GM13977 (cell line): Measurements from ENCODE around the gene PLSCR2.
"Not testable (repeated sequence)": the region's sequence is repeated elsewhere in the genome, so short reads cannot be mapped to it uniquely, and the experiment has no call there.

Experiments used
- DNase-seq: peaks from one replicate; pipeline ENCODE4 v3.0.0; 2012; ENCODE audit warnings: low spot score
- CTCF ChIP-seq: IDR thresholded peaks from 2 replicates; pipeline ENCODE4 v1.5.1; 2012; ENCODE audit warnings: mild to moderate bottlenecking, control low read depth; ENCODE audit not compliant: insufficient read depth; ENCODE audit errors: extremely low read depth, missing control alignments
- in situ Hi-C: fragments of 300-500 bp; cut with MboI; formaldehyde crosslinking; loops from one replicate; pipeline ENCODE4 v1.12.0; 2022; ENCODE audit warnings: low sequenced_read_pairs, low pct_unique_long_range_greater_than_20kb, mixed read lengths, inconsistent platforms; ENCODE audit not compliant: unreplicated experiment

Gene PLSCR2

DNA sequence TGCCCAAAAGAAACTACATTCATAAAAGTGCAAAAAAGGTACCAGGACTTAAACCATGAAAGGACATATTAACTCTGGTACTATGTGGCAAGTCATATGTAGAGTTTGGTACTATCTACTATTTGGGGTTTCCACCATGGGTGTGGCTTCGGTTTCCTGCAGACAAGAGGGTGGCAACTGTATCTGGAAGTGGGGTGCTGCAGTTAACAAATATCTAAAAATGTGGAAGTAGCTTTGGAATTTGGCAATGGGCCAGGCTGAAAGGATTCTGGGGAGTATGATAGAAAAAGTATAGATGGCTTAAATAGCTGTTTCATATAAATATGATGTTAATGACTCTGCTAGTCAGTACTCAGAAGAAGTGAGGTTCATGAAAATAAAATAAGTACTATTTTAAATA is 44.0 kb downstream of the PLSCR2 start:
- in situ Hi-C loops: no loop called here
- no peak for TF ChIP-seq CTCF
- DNase-seq: no peak

DNA sequence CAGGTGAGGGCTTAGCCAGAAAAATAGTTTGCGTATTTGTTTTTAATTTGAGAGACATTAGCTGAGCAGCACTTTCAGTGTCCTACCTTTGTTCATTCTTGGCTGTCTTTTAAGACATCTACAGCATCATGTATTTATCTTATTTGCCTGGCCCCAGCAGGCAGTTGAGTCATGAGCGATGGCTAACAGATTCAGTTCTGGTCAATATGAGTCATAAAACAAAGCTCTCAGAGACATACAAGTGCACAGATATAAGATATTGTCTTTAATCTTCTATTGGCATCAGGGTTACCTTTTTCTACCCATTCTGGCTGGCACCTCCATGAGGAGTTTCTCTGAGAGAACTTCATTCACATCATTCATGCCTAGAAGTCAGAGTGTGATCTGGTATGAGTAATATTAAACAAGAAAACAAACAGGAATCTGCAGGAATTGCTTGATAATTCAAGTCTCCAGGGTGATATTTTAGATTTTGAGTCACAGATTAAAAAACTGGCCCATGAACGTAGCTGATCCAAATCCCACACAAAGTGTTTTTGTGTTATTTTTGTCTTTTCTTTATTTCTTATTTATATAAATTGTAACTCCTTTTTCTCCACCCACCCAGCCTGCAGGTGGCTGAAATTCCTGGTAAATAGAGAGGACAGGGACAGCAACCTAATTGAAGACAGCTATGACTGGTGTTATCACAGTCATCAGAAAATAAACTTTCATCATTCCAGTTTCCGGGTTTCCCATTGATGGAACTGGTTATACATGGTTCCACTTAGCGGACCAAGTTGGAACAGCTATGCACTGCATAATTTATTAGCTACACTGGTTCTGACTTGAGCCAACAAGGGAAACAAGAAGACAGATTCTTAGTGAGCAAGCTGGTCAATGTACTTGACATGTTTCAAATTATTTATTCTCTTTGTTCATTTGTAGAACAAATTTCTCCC is 47.3 kb downstream of the PLSCR2 start:
- in situ Hi-C loops: no loop called here
- no peak for TF ChIP-seq CTCF
- no peak for DNase-seq

DNA sequence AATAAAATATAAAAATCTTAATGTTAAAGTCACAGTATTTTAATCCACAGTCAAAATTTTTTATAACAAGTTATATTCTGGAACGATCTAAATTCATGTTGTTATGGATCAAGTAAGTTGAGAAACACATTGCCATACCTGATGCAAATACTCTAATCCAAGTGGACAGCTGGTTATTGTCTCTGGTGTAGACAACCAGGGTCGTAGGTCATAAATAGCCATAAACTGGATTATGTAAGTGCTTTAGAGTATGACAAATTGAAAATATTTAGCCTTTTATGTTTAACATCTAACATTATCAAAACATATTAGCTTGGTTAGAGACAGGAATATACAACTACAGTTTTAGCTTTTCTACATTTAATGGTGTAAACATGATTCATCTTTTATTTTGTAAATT is 53.0 kb downstream of the PLSCR2 start:
- TF ChIP-seq CTCF: no peak
- DNase-seq: no peak
- in situ Hi-C loops: no loop called here

- in situ Hi-C loops: no loop called here
- no peak for DNase-seq
- no peak for TF ChIP-seq CTCF
These were observed 55.4 kb downstream of the PLSCR2 start for GRCh38 chr3:146414010-146414409.

- in situ Hi-C loops, DNase-seq: not testable (repeated sequence)
These were observed 56.6 kb downstream of the PLSCR2 start for GRCh38 chr3:146412711-146413110.

DNA sequence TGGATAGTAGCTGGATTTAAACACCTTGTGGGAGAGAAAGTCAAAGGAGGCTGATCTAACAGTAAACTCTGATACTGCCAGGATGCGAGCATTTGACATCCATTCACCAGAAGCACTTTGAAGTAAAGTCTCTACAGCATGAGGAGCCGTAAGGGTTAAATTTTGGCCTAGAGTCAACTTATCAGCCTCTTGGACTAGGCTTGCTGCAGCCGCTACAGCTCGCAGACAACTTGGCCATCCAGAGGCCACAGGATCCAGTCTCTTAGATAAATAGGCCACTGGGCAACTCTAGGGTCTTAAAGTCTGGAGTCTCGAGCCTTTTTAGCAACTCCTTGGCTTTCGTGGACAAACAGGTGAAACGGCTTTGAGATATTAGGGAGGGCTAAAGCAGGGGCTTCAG is 61.4 kb downstream of the PLSCR2 start:
- no peak for TF ChIP-seq CTCF
- in situ Hi-C loops: no loop called here
- no peak for DNase-seq

DNA sequence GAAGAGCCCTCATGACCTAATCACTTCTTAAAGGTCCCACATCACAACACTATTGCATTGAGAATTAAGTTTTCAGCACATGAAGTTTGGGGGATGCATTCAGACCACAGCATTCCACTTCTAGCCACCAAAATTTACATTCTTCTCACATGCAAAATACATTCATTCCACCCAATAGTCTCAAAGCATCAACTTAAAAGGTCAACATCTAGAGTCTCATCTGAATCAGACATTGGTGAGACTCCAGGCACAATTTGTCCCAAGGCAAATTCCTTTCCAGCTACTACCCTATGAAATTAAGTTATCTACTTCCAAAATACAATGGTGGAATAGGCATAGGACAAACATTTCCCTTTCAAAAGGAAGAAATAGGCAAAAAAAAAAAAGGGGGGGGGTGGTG is 64.9 kb downstream of the PLSCR2 start:
- no peak for TF ChIP-seq CTCF
- no peak for DNase-seq
- in situ Hi-C loops: no loop called here
